Amniotic epithelial cell (primary cell): ENCODE data around the gene IL20RB.
"Not testable (repeated sequence)": the region's sequence is repeated elsewhere in the genome, so short reads cannot be mapped to it uniquely, and the experiment has no call there.

Source experiments
- DNase-seq: peaks from one replicate; pipeline ENCODE4 v3.0.0-alpha.2; 2010; ENCODE audit warnings: low read depth

IL20RB gene

GRCh38 chr3:136987398-136987980 is 29.7 kb downstream of the IL20RB start:
- not testable (repeated sequence) for DNase-seq

GRCh38 chr3:136988651-136989050 is 30.9 kb downstream of the IL20RB start:
- no peak for DNase-seq

- no peak for DNase-seq
These were observed 32.2 kb downstream of the IL20RB start for GRCh38 chr3:136989781-136990524.

GRCh38 chr3:136990826-136991225 is 33.0 kb downstream of the IL20RB start:
- DNase-seq = no peak

GRCh38 chr3:136992115-136992514 is 34.3 kb downstream of the IL20RB start:
- DNase-seq = no peak

- peak; percentile 97 for DNase-seq
These were observed 37.2 kb downstream of the IL20RB start for GRCh38 chr3:136994772-136995516.

- DNase-seq = no peak
These were observed 37.9 kb downstream of the IL20RB start for GRCh38 chr3:136995652-136996051.

GRCh38 chr3:137000039-137000438 is 42.3 kb downstream of the IL20RB start:
- DNase-seq = no peak

- not testable (repeated sequence) for DNase-seq
These were observed 49.6 kb downstream of the IL20RB start for GRCh38 chr3:137007376-137007775.

- DNase-seq = no peak
These were observed 50.3 kb downstream of the IL20RB start for GRCh38 chr3:137008131-137008530.

GRCh38 chr3:137008976-137009375 is 51.2 kb downstream of the IL20RB start:
- no peak for DNase-seq

- no peak for DNase-seq
These were observed 52.4 kb downstream of the IL20RB start for GRCh38 chr3:137010137-137010536.

- no peak for DNase-seq
These were observed 53.4 kb downstream of the IL20RB start for GRCh38 chr3:137011153-137011552.

GRCh38 chr3:137012097-137012501 is 54.3 kb downstream of the IL20RB start:
- no peak for DNase-seq

- peak; percentile 80 for DNase-seq
These were observed 56.3 kb downstream of the IL20RB start for GRCh38 chr3:137013951-137014688.

- not testable (repeated sequence) for DNase-seq
These were observed 59.5 kb downstream of the IL20RB start for GRCh38 chr3:137017316-137017715.

- no peak for DNase-seq
These were observed 62.5 kb downstream of the IL20RB start for GRCh38 chr3:137020315-137020714.

- DNase-seq = no peak
These were observed 63.1 kb downstream of the IL20RB start for GRCh38 chr3:137020888-137021287.

GRCh38 chr3:137024348-137024747 is 66.6 kb downstream of the IL20RB start:
- DNase-seq = no peak

- no peak for DNase-seq
These were observed 68.9 kb downstream of the IL20RB start for GRCh38 chr3:137026701-137027100.

- DNase-seq = peak; percentile 62
These were observed 74.8 kb downstream of the IL20RB start for GRCh38 chr3:137032465-137033120.

GRCh38 chr3:137035631-137036030 is 77.8 kb downstream of the IL20RB start:
- peak; percentile 28 for DNase-seq
